H7 (cell line): ENCODE results near the gene SBF2. TPM values are rescaled to one million over a fixed set of nuclear protein-coding genes. Genes with fewer than 3 reads are reported as not detected.

Source experiments
- DNase-seq: peaks from one replicate; pipeline ENCODE4 v3.0.0; 2012
- H3K27me3 ChIP-seq: 2 replicates; pipeline ENCODE4 v1.6.0; 2011; ENCODE audit warnings: mild to moderate bottlenecking, low read length; ENCODE audit not compliant: control insufficient read depth, insufficient read depth
- H3K36me3 ChIP-seq: replicated peaks from 2 replicates; pipeline ENCODE4 v1.5.1; 2011; ENCODE audit warnings: low read length; ENCODE audit not compliant: control insufficient read depth, insufficient read depth
- H3K4me3 ChIP-seq: 2 replicates; pipeline ENCODE4 v1.5.1; 2011; ENCODE audit warnings: low read depth, mild to moderate bottlenecking, control low read depth, low read length, moderate library complexity; ENCODE audit not compliant: insufficient read depth
- total RNA-seq: library from RNA; depleted of rRNA; stranded (reverse); fragments of >200 nt; shearing (Covaris generic); gene quantifications from 2 replicates; pipeline ENCODE4 v1.2.3, GENCODE V29; 2014

SBF2 gene
- total RNA-seq, 1 experiment from 2014 or later = 34.5 TPM

GRCh38 chr11:9787981-9788521, 506.0 kb downstream of the SBF2 start:
- DNase-seq = no peak
- Histone ChIP-seq H3K27me3 (no peaks in the 10 kb centered on the region), H3K4me3 (no peak overlapping the region), H3K36me3 (peaks cover 17% of the 10 kb centered on the region)

- H3K4me3 ChIP-seq = no peak overlapping the region
- H3K27me3 ChIP-seq = no peaks in the 10 kb centered on the region
- peaks cover 17% of the 10 kb centered on the region for H3K36me3 ChIP-seq
- DNase-seq = no peak
Observed at GRCh38 chr11:9787260-9787659, 506.8 kb downstream of the SBF2 start.

GRCh38 chr11:9784602-9785315, 509.3 kb downstream of the SBF2 start:
- Histone ChIP-seq H3K4me3 (no peak overlapping the region), H3K36me3 (peaks cover 24% of the 10 kb centered on the region), H3K27me3 (no peaks in the 10 kb centered on the region)
- DNase-seq = no peak

- Histone ChIP-seq H3K27me3 (no peaks in the 10 kb centered on the region), H3K36me3 (peaks cover 23% of the 10 kb centered on the region), H3K4me3 (no peak overlapping the region)
- no peak for DNase-seq
Observed at GRCh38 chr11:9783986-9784385, 510.0 kb downstream of the SBF2 start.

GRCh38 chr11:9780929-9781328, 513.1 kb downstream of the SBF2 start:
- Histone ChIP-seq H3K27me3 (no peaks in the 10 kb centered on the region), H3K4me3 (no peak overlapping the region), H3K36me3 (peaks cover 12% of the 10 kb centered on the region)
- no peak for DNase-seq

- Histone ChIP-seq H3K4me3 (no peak overlapping the region), H3K36me3 (peaks cover 9% of the 10 kb centered on the region), H3K27me3 (no peaks in the 10 kb centered on the region)
- DNase-seq = no peak
Observed at GRCh38 chr11:9777525-9777924, 516.5 kb downstream of the SBF2 start.

GRCh38 chr11:9777066-9777465, 517.0 kb downstream of the SBF2 start:
- DNase-seq = no peak
- Histone ChIP-seq H3K36me3 (peaks cover 9% of the 10 kb centered on the region), H3K27me3 (no peaks in the 10 kb centered on the region), H3K4me3 (no peak overlapping the region)

- H3K36me3 ChIP-seq = peaks cover 9% of the 10 kb centered on the region
- no peak for DNase-seq
- H3K4me3 ChIP-seq = no peak overlapping the region
- H3K27me3 ChIP-seq = no peaks in the 10 kb centered on the region
Observed at GRCh38 chr11:9776203-9776602, 517.8 kb downstream of the SBF2 start.

- DNase-seq = peak; percentile 72
- Histone ChIP-seq H3K36me3 (peaks cover 7% of the 10 kb centered on the region), H3K4me3 (no peak overlapping the region), H3K27me3 (no peaks in the 10 kb centered on the region)
Observed at GRCh38 chr11:9775398-9775779, 518.6 kb downstream of the SBF2 start.

GRCh38 chr11:9774591-9775397, 519.2 kb downstream of the SBF2 start:
- Histone ChIP-seq H3K27me3 (no peaks in the 10 kb centered on the region), H3K4me3 (no peak overlapping the region), H3K36me3 (peaks cover 2% of the 10 kb centered on the region; the same call in 1 of the 2 replicates)
- no peak for DNase-seq

- DNase-seq = no peak
- no peak overlapping the region for H3K4me3 ChIP-seq
Observed at GRCh38 chr11:9774109-9774508, 519.9 kb downstream of the SBF2 start.

GRCh38 chr11:9773524-9773923, 520.5 kb downstream of the SBF2 start:
- no peak overlapping the region for H3K4me3 ChIP-seq
- DNase-seq = no peak
- no peaks in the 10 kb centered on the region for H3K36me3 ChIP-seq
- no peaks in the 10 kb centered on the region for H3K27me3 ChIP-seq

More at GRCh38 chr11:9774109-9774508, 519.9 kb downstream of the SBF2 start:
- Histone ChIP-seq H3K27me3 (no peaks in the 10 kb centered on the region), H3K36me3 (no peaks in the 10 kb centered on the region)

GRCh38 chr11:9772218-9772617, 521.8 kb downstream of the SBF2 start:
- no peak for DNase-seq
- Histone ChIP-seq H3K36me3 (no peaks in the 10 kb centered on the region), H3K27me3 (no peaks in the 10 kb centered on the region), H3K4me3 (no peak overlapping the region)

GRCh38 chr11:9771071-9771511, 522.9 kb downstream of the SBF2 start:
- Histone ChIP-seq H3K27me3 (no peaks in the 10 kb centered on the region), H3K4me3 (no peak overlapping the region), H3K36me3 (no peaks in the 10 kb centered on the region)
- DNase-seq = no peak

- no peak for DNase-seq
- H3K4me3 ChIP-seq = no peak overlapping the region
- H3K36me3 ChIP-seq = no peaks in the 10 kb centered on the region
- no peaks in the 10 kb centered on the region for H3K27me3 ChIP-seq
Observed at GRCh38 chr11:9769621-9770020, 524.4 kb downstream of the SBF2 start.
